SK-N-SH (cell line): ENCODE data around the gene C19orf33. TPM values are rescaled to one million over a fixed set of nuclear protein-coding genes. Genes with fewer than 3 reads are reported as not detected.

ENCODE experiments used
- CTCF ChIA-PET: fragments of 300-600, 350-600 bp; formaldehyde crosslinking; extraction: SDS; loops from one replicate; lab custom pipeline; 2021; lab: Yijun Ruan, JAX
- POLR2A ChIA-PET: fragments of 350-600 bp; sonication (Branson Sonifier 250); formaldehyde crosslinking; extraction: SDS; loops from one replicate; lab custom pipeline; 2020; ENCODE audit warnings: antibody characterized with exemption, inconsistent platforms; lab: Yijun Ruan, JAX
- DNase-seq: peaks from one replicate; pipeline ENCODE4 v3.0.0; 2012
- H2AFZ ChIP-seq: fragments of 200-600 bp; sonication (generic); 2 replicates; pipeline ENCODE4 v1.8.1; 2016; ENCODE audit warnings: antibody characterized with exemption, mild to moderate bottlenecking, low read depth
- H3F3A ChIP-seq: fragments of 200-600 bp; sonication (generic); replicated peaks from 2 replicates; pipeline ENCODE3; 2016; ENCODE audit warnings: antibody characterized with exemption, mild to moderate bottlenecking; ENCODE audit not compliant: insufficient read depth
- H3K27ac ChIP-seq, 2 experiments: fragments of 200-500 bp in 1 of 2; fragments of 200-600 bp in 1 of 2; sonication (Bioruptor generic) in 1 of 2; sonication (generic), shearing (Covaris generic) in 1 of 2; 2 replicates each; pipeline versions ENCODE4 v1.5.1 to v1.6.1; 2014 to 2016; ENCODE audit warnings: low read depth in 2 of 2, inconsistent platforms in 1 of 2, low read length in 1 of 2, mild to moderate bottlenecking in 1 of 2, mixed read lengths in 1 of 2
- H3K27me3 ChIP-seq: fragments of 200-600 bp; sonication (generic), shearing (Covaris generic); 2 replicates; pipeline ENCODE4 v1.6.1; 2016; ENCODE audit warnings: mixed run types; ENCODE audit not compliant: insufficient read depth
- H3K36me3 ChIP-seq, 2 experiments: fragments of 200-500 bp in 1 of 2; fragments of 200-600 bp in 1 of 2; sonication (Bioruptor generic) in 1 of 2; sonication (generic) in 1 of 2; replicated peaks in 1 of 2; 2 replicates each; pipeline versions ENCODE3 to v1.5.1; 2014 to 2016; ENCODE audit warnings: low read length in 1 of 2, mild to moderate bottlenecking in 1 of 2; ENCODE audit not compliant: insufficient read depth in 2 of 2, control insufficient read depth in 1 of 2
- H3K4me1 ChIP-seq, 2 experiments: fragments of 200-500 bp in 1 of 2; fragments of 200-600 bp in 1 of 2; sonication (Bioruptor generic) in 1 of 2; sonication (generic), shearing (Covaris generic) in 1 of 2; 2 replicates each; pipeline versions ENCODE4 v1.5.1 to v1.6.1; 2014 to 2016; ENCODE audit warnings: low read depth in 1 of 2, low read length in 1 of 2, mixed run types in 1 of 2; ENCODE audit not compliant: insufficient read depth in 2 of 2, control insufficient read depth in 1 of 2
- H3K4me2 ChIP-seq: fragments of 200-600 bp; sonication (generic), shearing (Covaris generic); 2 replicates; pipeline ENCODE4 v1.6.1; 2017; ENCODE audit warnings: mixed run types
- H3K4me3 ChIP-seq, 2 experiments: fragments of 200-500 bp in 1 of 2; fragments of 200-600 bp in 1 of 2; sonication (Bioruptor generic) in 1 of 2; sonication (generic), shearing (Covaris generic) in 1 of 2; 2 replicates each; pipeline versions ENCODE4 v1.5.1 to v1.8.1; 2014 to 2016; ENCODE audit warnings: low read depth in 2 of 2, inconsistent platforms in 1 of 2, low read length in 1 of 2, mild to moderate bottlenecking in 1 of 2, mixed read lengths in 1 of 2, moderate library complexity in 1 of 2
- H3K79me2 ChIP-seq: fragments of 200-600 bp; sonication (generic); 2 replicates; pipeline ENCODE4 v1.8.1; 2017; ENCODE audit warnings: mild to moderate bottlenecking; ENCODE audit not compliant: insufficient read depth
- H3K9ac ChIP-seq: fragments of 200-600 bp; sonication (generic); 2 replicates; pipeline ENCODE4 v1.6.1; 2017; ENCODE audit warnings: mixed run types
- H3K9me2 ChIP-seq: fragments of 200-600 bp; sonication (generic); 2 replicates; pipeline ENCODE4 v1.6.1; 2017; ENCODE audit warnings: mixed run types
- H3K9me3 ChIP-seq: fragments of 200-600 bp; sonication (generic); 2 replicates; pipeline ENCODE4 v1.6.1; 2017; ENCODE audit warnings: mixed run types, mild to moderate bottlenecking, moderate library complexity
- H4K20me1 ChIP-seq: fragments of 200-600 bp; sonication (generic); 2 replicates; pipeline ENCODE4 v1.6.1; 2017; ENCODE audit warnings: mild to moderate bottlenecking, mixed run types; ENCODE audit not compliant: insufficient read depth
- GABPA ChIP-seq: IDR thresholded peaks from 2 replicates; pipeline ENCODE4 v1.4.0; 2012; ENCODE audit warnings: low read depth, mild to moderate bottlenecking
- MEF2A ChIP-seq: IDR thresholded peaks from 2 replicates; pipeline ENCODE4 v1.4.0; 2012; ENCODE audit warnings: low read depth, borderline replicate concordance
- NRF1 ChIP-seq: IDR thresholded peaks from 2 replicates; pipeline ENCODE4 v1.6.1; 2012; ENCODE audit warnings: low read depth, mild to moderate bottlenecking, low read length
- YY1 ChIP-seq: IDR thresholded peaks from 2 replicates; pipeline ENCODE4 v1.4.0; 2012; ENCODE audit warnings: low read depth, mild to moderate bottlenecking
- WGBS: methylation state at CpG from one replicate; pipeline ENCODE4 v1.1.6; 2017; ENCODE audit warnings: low lambda C conversion rate; 5-methylcytosine and 5-hydroxymethylcytosine counted together
- polyA plus RNA-seq, 3 experiments: library from polyadenylated mRNA; depleted of rRNA; stranded (reverse); fragments of >200 nt; gene quantifications; 2 replicates each; pipeline ENCODE4 v1.2.3, GENCODE V29; 2012
- TF ChIP-seq, protein P1 (sequence below): fragments of 150-350 bp; IDR thresholded peaks from 2 replicates; pipeline ENCODE4 v1.6.1; 2016; ENCODE audit warnings: mild to moderate bottlenecking, low read depth, low read length

C19orf33 gene
- polyA plus RNA-seq, 1 of the 3 experiments (the other 2 are of a cell fraction) = not detected

DNA sequence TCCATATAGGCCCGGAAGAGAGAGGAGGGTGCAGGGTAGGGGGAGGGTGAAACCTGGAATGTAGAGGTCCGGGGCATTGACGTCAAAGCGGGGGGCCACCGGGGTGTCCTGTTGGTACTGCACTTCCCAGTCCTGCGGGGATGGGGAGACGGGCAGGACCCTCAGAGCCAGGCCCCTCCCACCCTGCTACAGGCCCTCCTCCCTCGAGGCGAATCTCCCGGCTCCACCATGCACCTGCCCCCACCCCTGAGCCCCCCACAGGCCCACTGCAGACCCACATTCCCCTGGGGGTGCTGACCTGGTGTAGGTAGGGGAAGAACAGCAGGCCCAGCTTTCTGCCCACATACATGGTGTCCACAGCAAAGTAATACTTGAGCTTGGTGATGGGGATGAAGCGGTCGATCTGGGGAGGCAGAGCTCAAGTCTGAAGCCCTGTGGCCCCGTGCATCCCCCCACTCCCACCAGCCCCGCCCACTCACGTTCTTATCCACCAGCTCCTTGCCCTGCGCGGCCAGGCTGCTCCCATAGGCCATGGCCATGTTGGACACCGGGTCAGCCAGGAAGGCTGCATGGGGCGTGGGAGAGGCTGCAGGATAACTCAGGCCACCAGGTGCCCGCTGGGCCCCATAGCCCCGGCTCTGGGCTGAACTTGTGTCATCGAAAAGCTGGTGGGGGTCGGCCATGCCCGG lies 5.0 kb downstream of the C19orf33 start:
- no peaks in the 10 kb centered on the region for H3K9me3 ChIP-seq
- no peak overlapping the region for H2AFZ ChIP-seq
- no peak for DNase-seq
- H3K9me2 ChIP-seq = no peaks in the 10 kb centered on the region
- no peak overlapping the region for H3K4me2 ChIP-seq
- no peak overlapping the region for H3K9ac ChIP-seq
- TF ChIP-seq, protein P1, sequence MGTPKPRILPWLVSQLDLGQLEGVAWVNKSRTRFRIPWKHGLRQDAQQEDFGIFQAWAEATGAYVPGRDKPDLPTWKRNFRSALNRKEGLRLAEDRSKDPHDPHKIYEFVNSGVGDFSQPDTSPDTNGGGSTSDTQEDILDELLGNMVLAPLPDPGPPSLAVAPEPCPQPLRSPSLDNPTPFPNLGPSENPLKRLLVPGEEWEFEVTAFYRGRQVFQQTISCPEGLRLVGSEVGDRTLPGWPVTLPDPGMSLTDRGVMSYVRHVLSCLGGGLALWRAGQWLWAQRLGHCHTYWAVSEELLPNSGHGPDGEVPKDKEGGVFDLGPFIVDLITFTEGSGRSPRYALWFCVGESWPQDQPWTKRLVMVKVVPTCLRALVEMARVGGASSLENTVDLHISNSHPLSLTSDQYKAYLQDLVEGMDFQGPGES = no peak
- TF ChIP-seq NRF1 = no peak
- peaks cover 28% of the 10 kb centered on the region; the same call in 1 of the 2 replicates for H3K79me2 ChIP-seq
- peaks cover 0 to 6% of the 10 kb centered on the region in 2 experiments for H3K36me3 ChIP-seq
- 91% methylated on average over 19 of the region's 24 CpGs for whole genome bisulfite sequencing
- H4K20me1 ChIP-seq = no peaks in the 10 kb centered on the region
- ChIA-PET CTCF (interaction anchor here (1.2 kb wide), 1 partner anchor 27 kb away, joined by 3 read pairs; the partner anchor contains the start of gene CATSPERG), POLR2A (no interaction called here)
- no peak overlapping the region for H3K27ac ChIP-seq
- no peaks in the 10 kb centered on the region for H3K27me3 ChIP-seq
- H3F3A ChIP-seq = no peaks in the 10 kb centered on the region
- no peaks in the 10 kb centered on the region for H3K4me1 ChIP-seq
- H3K4me3 ChIP-seq = no peak overlapping the region

DNA sequence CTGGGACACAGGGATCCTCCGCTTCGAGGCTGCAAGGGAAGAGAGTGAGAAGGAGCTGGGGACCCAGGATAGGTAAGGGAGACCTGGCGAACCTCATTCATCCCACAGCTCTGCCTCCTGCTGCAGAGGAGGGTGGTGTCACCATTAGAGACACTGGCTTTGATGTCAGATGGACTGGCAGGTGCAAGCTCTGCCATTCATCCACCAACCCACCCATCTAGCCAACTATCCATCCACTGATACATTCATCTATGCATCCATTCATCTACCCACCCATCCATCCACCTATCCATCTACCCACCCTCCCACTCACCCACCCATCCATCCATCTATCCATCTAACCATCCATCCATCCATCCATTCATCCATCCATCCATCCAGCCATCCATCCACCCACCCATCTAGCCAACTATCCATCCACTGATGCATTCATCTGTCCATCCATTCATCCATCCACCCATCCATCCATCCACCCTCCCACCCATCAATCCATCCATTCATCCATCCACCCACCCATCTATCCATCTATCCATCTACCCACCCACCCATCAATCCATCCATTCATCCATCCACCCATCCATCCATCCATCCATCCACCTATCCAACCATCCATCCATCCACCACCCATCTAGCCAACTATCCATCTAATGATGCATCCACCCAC lies 5.7 kb downstream of the C19orf33 start:
- Histone ChIP-seq H3K27ac (no peak overlapping the region), H4K20me1 (no peaks in the 10 kb centered on the region), H3K9me3 (no peaks in the 10 kb centered on the region), H3K4me2 (no peak overlapping the region), H3K9ac (no peak overlapping the region), H2AFZ (no peak overlapping the region), H3K4me1 (no peaks in the 10 kb centered on the region; a peak in 1 of 4 replicates), H3K27me3 (no peaks in the 10 kb centered on the region), H3K36me3 (peaks cover 0 to 6% of the 10 kb centered on the region in 2 experiments), H3K9me2 (no peaks in the 10 kb centered on the region), H3K79me2 (peaks cover 35% of the 10 kb centered on the region; the same call in 1 of the 2 replicates), H3F3A (no peaks in the 10 kb centered on the region), H3K4me3 (no peak overlapping the region)
- 90% methylated on average over 3 of the region's 3 CpGs for WGBS
- no peak for DNase-seq
- ChIA-PET CTCF (interaction anchor here (1.2 kb wide), 1 partner anchor 26 kb away, joined by 3 read pairs; the partner anchor contains the start of gene CATSPERG), POLR2A (no interaction called here)
- TF ChIP-seq NRF1 = no peak
- no peak for TF ChIP-seq MEF2A

DNA sequence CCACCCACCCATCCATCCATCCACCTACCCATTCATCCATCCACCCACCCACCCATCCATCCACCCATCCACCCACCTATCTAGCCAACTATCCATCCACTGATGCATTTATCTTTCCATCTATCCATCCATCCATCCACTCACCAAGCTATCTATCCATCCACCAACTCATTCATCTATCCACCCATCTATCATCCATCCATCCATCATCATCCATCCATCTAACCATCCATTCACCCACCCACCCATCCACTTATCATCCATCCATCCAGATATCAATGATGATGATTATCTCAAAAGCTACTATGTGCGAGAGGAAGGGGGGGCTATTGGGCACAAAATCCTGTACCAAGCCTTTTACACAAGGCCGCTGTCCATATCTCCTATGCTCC lies 6.2 kb downstream of the C19orf33 start:
- no peaks in the 10 kb centered on the region for H3K9me2 ChIP-seq
- no peak overlapping the region for H3K4me2 ChIP-seq
- TF ChIP-seq GABPA (no peak), YY1 (no peak)
- H4K20me1 ChIP-seq = no peaks in the 10 kb centered on the region
- WGBS = 100% methylated on average over 2 of the region's 2 CpGs
- no peaks in the 10 kb centered on the region for H3K9me3 ChIP-seq
- H3K9ac ChIP-seq = no peak overlapping the region
- CTCF ChIA-PET = interaction anchor here (1.1 kb wide), 1 partner anchor 25 kb away, joined by 5 read pairs; the partner anchor contains the start of gene CATSPERG
- no peak overlapping the region for H2AFZ ChIP-seq
- no peaks in the 10 kb centered on the region for H3F3A ChIP-seq
- no peak overlapping the region for H3K27ac ChIP-seq
- DNase-seq = no peak
- no peak overlapping the region for H3K4me3 ChIP-seq
- no peaks in the 10 kb centered on the region for H3K27me3 ChIP-seq
- POLR2A ChIA-PET = no interaction called here
- peaks cover 0 to 2% of the 10 kb centered on the region in 2 experiments; a peak in 1 of 4 replicates for H3K4me1 ChIP-seq
- peaks cover 41% of the 10 kb centered on the region for H3K79me2 ChIP-seq
- H3K36me3 ChIP-seq = peaks cover 0 to 6% of the 10 kb centered on the region in 2 experiments
